Kidney (tissue), 14 donors: ENCODE measurements around the gene RAB11A. TPM values are rescaled to one million over a fixed set of nuclear protein-coding genes. Genes with fewer than 3 reads are reported as not detected.

Source experiments
- DNase-seq, 5 donors: peaks; one replicate each; pipeline ENCODE4 v3.0.0-alpha.2; 2013 to 2020
- FAIRE-seq: peaks from 2 replicates; lab custom pipeline; 2012; peaks lifted over from hg19 to GRCh38; lab: Jason Lieb, UNC
- H3K27ac ChIP-seq, 2 donors: one replicate each; pipeline ENCODE4 v1.7.0; 2013; ENCODE audit warnings: low read depth in 2 of 2, low read length in 2 of 2, inconsistent platforms in 1 of 2
- H3K27me3 ChIP-seq: one replicate; pipeline ENCODE4 v1.7.1; 2013; ENCODE audit warnings: low read length, inconsistent platforms; ENCODE audit not compliant: control insufficient read depth, insufficient read depth
- H3K36me3 ChIP-seq, 3 donors: one replicate each; pipeline versions ENCODE4 v1.7.0 to v1.7.1; 2013; ENCODE audit warnings: low read length in 3 of 3, control low read depth in 1 of 3, inconsistent platforms in 1 of 3; ENCODE audit not compliant: insufficient read depth in 3 of 3, control insufficient read depth in 2 of 3
- H3K4me1 ChIP-seq, 3 donors: one replicate each; pipeline versions ENCODE4 v1.7.0 to v1.7.1; 2013; ENCODE audit warnings: low read length in 3 of 3, inconsistent platforms in 1 of 3, low read depth in 1 of 3; ENCODE audit not compliant: control insufficient read depth in 2 of 3, insufficient read depth in 2 of 3
- H3K4me3 ChIP-seq, 3 donors: one replicate each; pipeline versions ENCODE4 v1.7.0 to v1.8.1; 2013; ENCODE audit warnings: low read length in 3 of 3, control low read depth in 1 of 3, inconsistent platforms in 1 of 3
- H3K9ac ChIP-seq, 3 donors: one replicate each; pipeline versions ENCODE4 v1.7.0 to v1.7.1; 2013; ENCODE audit warnings: low read length in 3 of 3, control low read depth in 1 of 3, inconsistent platforms in 1 of 3
- H3K9me3 ChIP-seq, 3 donors: one replicate each; pipeline versions ENCODE4 v1.7.0 to v1.7.1; 2013; ENCODE audit warnings: low read length in 3 of 3, control low read depth in 1 of 3, inconsistent platforms in 1 of 3; ENCODE audit not compliant: control insufficient read depth in 2 of 3, insufficient read depth in 1 of 3
- intact Hi-C: fragments of 100-400 bp; cut with DNase I; formaldehyde crosslinking; loops from one replicate; pipeline ENCODE4 v1.11.1; 2022
- polyA plus RNA-seq: library from polyadenylated mRNA; stranded (reverse); fragments of 350-450 nt; fragmentation: Illumina TruSeq; extraction: RNeasy Lipid Tissue Mini Kit (QIAGEN cat#74804); gene quantifications from one replicate; pipeline ENCODE4 v1.2.3, GENCODE V29; 2014; ENCODE audit warnings: low read depth, low replicate concordance; ENCODE audit not compliant: insufficient read depth
- total RNA-seq: library from RNA; stranded (reverse); fragmentation: NEBNext Ultra II Directional; extraction: Animal tissue kit (Norgen Biotek cat#: 25700); gene quantifications from one replicate; pipeline ENCODE4 v1.2.1, GENCODE V29; 2021
- TF ChIP-seq, protein P1 (sequence below): IDR thresholded peaks from 3 replicates; pipeline ENCODE4 v1.5.1; 2012; ENCODE audit warnings: mild to moderate bottlenecking, moderate library complexity, borderline replicate concordance; ENCODE audit not compliant: insufficient read depth; ENCODE audit errors: extremely low read depth
- donor health status: control.
- donor health status: control.
- donor health status: control.
- donor health status: control.
- donor health status: control.
- donor health status: DM: yes; HTN: yes; CAD: no.
- donor health status: Normal renal cell carcinoma (clear cell type).

The RAB11A gene
- total and polyA plus RNA-seq, 2 donors from 2014 or later, result 216 to 249 TPM

DNA sequence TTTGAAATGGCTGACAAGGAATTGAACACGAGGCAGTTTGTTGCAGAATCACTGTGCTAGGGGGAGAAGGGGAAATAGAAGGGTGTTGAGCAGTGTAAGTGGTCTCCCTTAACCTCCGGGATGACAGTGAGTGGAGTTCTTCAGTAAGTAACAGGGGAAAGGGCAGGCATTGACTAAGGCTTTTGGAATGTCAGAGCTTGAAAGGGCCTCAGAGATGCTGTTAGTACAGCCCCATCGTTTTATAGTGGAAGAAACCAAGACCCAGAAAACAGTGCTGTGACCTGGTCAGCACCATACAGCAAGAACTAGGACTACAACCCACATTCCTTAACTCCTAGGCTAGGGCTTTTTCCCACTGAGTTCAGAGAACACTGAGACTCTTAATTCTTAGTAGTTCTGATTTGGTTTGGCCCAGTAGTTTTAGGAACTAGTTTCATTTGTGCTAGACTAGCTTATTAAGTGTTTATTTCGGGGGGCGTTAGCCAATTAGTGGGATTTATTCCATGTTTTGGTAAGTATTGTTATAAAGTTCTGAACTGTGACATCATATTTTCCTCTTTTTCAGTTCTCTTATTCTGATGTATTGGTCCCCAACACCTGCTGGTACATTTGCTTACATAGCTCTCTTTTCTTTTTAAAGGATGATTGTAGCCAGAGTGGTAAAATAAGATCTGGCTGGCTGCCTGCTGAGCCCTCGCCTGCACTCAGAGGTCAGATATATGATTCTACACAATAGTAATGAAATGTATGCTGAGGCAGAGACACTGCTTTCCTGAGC is 34.2 kb downstream of the RAB11A start:
- TF ChIP-seq, protein P1, sequence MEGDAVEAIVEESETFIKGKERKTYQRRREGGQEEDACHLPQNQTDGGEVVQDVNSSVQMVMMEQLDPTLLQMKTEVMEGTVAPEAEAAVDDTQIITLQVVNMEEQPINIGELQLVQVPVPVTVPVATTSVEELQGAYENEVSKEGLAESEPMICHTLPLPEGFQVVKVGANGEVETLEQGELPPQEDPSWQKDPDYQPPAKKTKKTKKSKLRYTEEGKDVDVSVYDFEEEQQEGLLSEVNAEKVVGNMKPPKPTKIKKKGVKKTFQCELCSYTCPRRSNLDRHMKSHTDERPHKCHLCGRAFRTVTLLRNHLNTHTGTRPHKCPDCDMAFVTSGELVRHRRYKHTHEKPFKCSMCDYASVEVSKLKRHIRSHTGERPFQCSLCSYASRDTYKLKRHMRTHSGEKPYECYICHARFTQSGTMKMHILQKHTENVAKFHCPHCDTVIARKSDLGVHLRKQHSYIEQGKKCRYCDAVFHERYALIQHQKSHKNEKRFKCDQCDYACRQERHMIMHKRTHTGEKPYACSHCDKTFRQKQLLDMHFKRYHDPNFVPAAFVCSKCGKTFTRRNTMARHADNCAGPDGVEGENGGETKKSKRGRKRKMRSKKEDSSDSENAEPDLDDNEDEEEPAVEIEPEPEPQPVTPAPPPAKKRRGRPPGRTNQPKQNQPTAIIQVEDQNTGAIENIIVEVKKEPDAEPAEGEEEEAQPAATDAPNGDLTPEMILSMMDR, result no peak
- Histone ChIP-seq H3K9me3 (no peaks in the 10 kb centered on the region), H3K4me1 (no peaks in the 10 kb centered on the region), H3K27me3 (no peaks in the 10 kb centered on the region), H3K36me3 (peaks cover 2 to 7% (median 3%) of the 10 kb centered on the region in 3 donors), H3K4me3 (no peak overlapping the region), H3K9ac (no peak overlapping the region), H3K27ac (no peak overlapping the region)
- DNase-seq (no peak), FAIRE-seq (no peak)
- intact Hi-C loops, result no loop called here

DNA sequence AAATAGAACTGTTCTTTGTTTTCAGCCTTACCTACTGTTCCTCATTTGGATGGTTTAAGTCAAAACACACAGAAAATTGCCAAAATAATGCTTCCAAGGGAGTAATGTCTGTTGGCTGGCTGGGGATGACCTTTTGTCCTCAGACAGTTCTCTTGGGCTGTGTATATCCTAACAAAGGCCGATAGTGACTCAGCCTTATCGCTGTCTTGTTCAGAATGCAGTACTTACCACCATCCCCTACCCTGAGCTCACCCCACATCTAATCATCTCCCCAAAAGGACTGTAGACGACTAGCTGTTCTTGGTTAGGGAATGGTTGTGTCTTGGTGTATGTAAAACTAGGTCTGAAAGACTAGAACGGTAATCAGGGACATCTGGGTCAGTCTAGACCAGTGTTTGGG is 35.0 kb downstream of the RAB11A start:
- H3K9me3 ChIP-seq, result no peaks in the 10 kb centered on the region
- intact Hi-C loops, result no loop called here
- no peak overlapping the region for H3K4me3 ChIP-seq
- H3K9ac ChIP-seq, result no peak overlapping the region
- FAIRE-seq (no peak), DNase-seq (no peak)
- H3K4me1 ChIP-seq, result no peaks in the 10 kb centered on the region
- no peak overlapping the region for H3K27ac ChIP-seq
- peaks cover 2 to 7% (median 3%) of the 10 kb centered on the region in 3 donors for H3K36me3 ChIP-seq
- TF ChIP-seq, protein P1, result no peak
- H3K27me3 ChIP-seq, result no peaks in the 10 kb centered on the region

DNA sequence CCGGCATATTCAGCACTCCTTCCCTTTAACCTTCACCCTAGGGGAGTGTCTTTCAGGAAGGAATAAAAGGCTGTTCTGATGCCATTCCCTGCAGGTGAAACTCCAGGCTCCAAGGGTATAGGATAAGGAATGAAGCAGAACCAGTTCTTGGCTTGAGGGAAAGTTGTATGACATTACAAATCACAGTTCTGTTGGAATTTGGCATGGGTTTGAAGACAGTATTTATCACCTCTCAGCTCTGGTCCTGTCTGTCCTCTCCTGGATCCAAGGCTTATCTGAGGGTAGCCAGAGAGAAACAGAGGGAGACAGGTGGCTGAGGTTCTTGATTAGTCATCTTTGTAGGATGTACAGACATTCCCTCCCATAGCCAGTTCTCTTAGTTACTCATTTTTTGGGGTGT is 37.1 kb downstream of the RAB11A start:
- Histone ChIP-seq H3K9me3 (no peaks in the 10 kb centered on the region), H3K4me1 (no peaks in the 10 kb centered on the region), H3K36me3 (peaks cover 2 to 12% (median 6%) of the 10 kb centered on the region in 3 donors), H3K27me3 (no peaks in the 10 kb centered on the region), H3K27ac (no peak overlapping the region), H3K4me3 (no peak overlapping the region), H3K9ac (no peak overlapping the region)
- intact Hi-C loops, result no loop called here
- FAIRE-seq (no peak), DNase-seq (peak in 2 of 5 donors; percentile 18 to 34)
- TF ChIP-seq, protein P1, result no peak
